ENCODE measurements around the gene NAALADL2.

DNA sequence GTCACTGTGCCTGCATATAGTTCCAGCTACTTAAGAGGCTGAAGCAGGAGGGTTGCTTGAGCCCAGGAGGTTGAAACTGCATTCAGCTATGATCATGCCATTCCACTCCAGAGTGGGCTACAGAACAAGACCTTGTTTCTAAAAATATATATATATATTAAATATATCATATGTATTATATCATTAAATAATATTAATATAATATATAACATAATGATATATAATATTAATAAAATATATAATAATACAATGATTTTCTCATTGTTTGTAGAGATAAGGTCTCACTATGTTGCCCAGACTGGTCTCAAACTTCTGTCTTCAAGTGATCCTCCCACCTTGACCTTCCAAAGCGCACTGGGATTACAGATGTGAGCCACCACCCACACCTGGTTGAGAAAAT, 101.8 kb downstream of the NAALADL2 start:
- TF ChIP-seq POLR2AphosphoS5 (IDR thresholded peaks at IDR 0.05; ENCODE audit: borderline replicate concordance, low read depth, low read length) (no peak), EZH2 (IDR thresholded peaks at IDR 0.05) (no peak)
